SK-N-SH (cell line): ENCODE results near the gene PRKAR1A. TPM values are rescaled to one million over a fixed set of nuclear protein-coding genes. Genes with fewer than 3 reads are reported as not detected.

Experiments
- CTCF ChIA-PET: fragments of 300-600, 350-600 bp; formaldehyde crosslinking; extraction: SDS; loops from one replicate; lab custom pipeline; 2021; lab: Yijun Ruan, JAX
- POLR2A ChIA-PET: fragments of 350-600 bp; sonication (Branson Sonifier 250); formaldehyde crosslinking; extraction: SDS; loops from one replicate; lab custom pipeline; 2020; ENCODE audit warnings: antibody characterized with exemption, inconsistent platforms; lab: Yijun Ruan, JAX
- DNase-seq: peaks from one replicate; pipeline ENCODE4 v3.0.0; 2012
- H2AFZ ChIP-seq: fragments of 200-600 bp; sonication (generic); 2 replicates; pipeline ENCODE4 v1.8.1; 2016; ENCODE audit warnings: antibody characterized with exemption, mild to moderate bottlenecking, low read depth
- H3F3A ChIP-seq: fragments of 200-600 bp; sonication (generic); replicated peaks from 2 replicates; pipeline ENCODE3; 2016; ENCODE audit warnings: antibody characterized with exemption, mild to moderate bottlenecking; ENCODE audit not compliant: insufficient read depth
- H3K27ac ChIP-seq, 2 experiments: fragments of 200-500 bp in 1 of 2; fragments of 200-600 bp in 1 of 2; sonication (Bioruptor generic) in 1 of 2; sonication (generic), shearing (Covaris generic) in 1 of 2; 2 replicates each; pipeline versions ENCODE4 v1.5.1 to v1.6.1; 2014 to 2016; ENCODE audit warnings: low read depth in 2 of 2, inconsistent platforms in 1 of 2, low read length in 1 of 2, mild to moderate bottlenecking in 1 of 2, mixed read lengths in 1 of 2
- H3K27me3 ChIP-seq: fragments of 200-600 bp; sonication (generic), shearing (Covaris generic); 2 replicates; pipeline ENCODE4 v1.6.1; 2016; ENCODE audit warnings: mixed run types; ENCODE audit not compliant: insufficient read depth
- H3K36me3 ChIP-seq, 2 experiments: fragments of 200-500 bp in 1 of 2; fragments of 200-600 bp in 1 of 2; sonication (Bioruptor generic) in 1 of 2; sonication (generic) in 1 of 2; replicated peaks in 1 of 2; 2 replicates each; pipeline versions ENCODE3 to v1.5.1; 2014 to 2016; ENCODE audit warnings: low read length in 1 of 2, mild to moderate bottlenecking in 1 of 2; ENCODE audit not compliant: insufficient read depth in 2 of 2, control insufficient read depth in 1 of 2
- H3K4me1 ChIP-seq, 2 experiments: fragments of 200-500 bp in 1 of 2; fragments of 200-600 bp in 1 of 2; sonication (Bioruptor generic) in 1 of 2; sonication (generic), shearing (Covaris generic) in 1 of 2; 2 replicates each; pipeline versions ENCODE4 v1.5.1 to v1.6.1; 2014 to 2016; ENCODE audit warnings: low read depth in 1 of 2, low read length in 1 of 2, mixed run types in 1 of 2; ENCODE audit not compliant: insufficient read depth in 2 of 2, control insufficient read depth in 1 of 2
- H3K4me2 ChIP-seq: fragments of 200-600 bp; sonication (generic), shearing (Covaris generic); 2 replicates; pipeline ENCODE4 v1.6.1; 2017; ENCODE audit warnings: mixed run types
- H3K4me3 ChIP-seq, 2 experiments: fragments of 200-500 bp in 1 of 2; fragments of 200-600 bp in 1 of 2; sonication (Bioruptor generic) in 1 of 2; sonication (generic), shearing (Covaris generic) in 1 of 2; 2 replicates each; pipeline versions ENCODE4 v1.5.1 to v1.8.1; 2014 to 2016; ENCODE audit warnings: low read depth in 2 of 2, inconsistent platforms in 1 of 2, low read length in 1 of 2, mild to moderate bottlenecking in 1 of 2, mixed read lengths in 1 of 2, moderate library complexity in 1 of 2
- H3K79me2 ChIP-seq: fragments of 200-600 bp; sonication (generic); 2 replicates; pipeline ENCODE4 v1.8.1; 2017; ENCODE audit warnings: mild to moderate bottlenecking; ENCODE audit not compliant: insufficient read depth
- H3K9ac ChIP-seq: fragments of 200-600 bp; sonication (generic); 2 replicates; pipeline ENCODE4 v1.6.1; 2017; ENCODE audit warnings: mixed run types
- H3K9me2 ChIP-seq: fragments of 200-600 bp; sonication (generic); 2 replicates; pipeline ENCODE4 v1.6.1; 2017; ENCODE audit warnings: mixed run types
- H3K9me3 ChIP-seq: fragments of 200-600 bp; sonication (generic); 2 replicates; pipeline ENCODE4 v1.6.1; 2017; ENCODE audit warnings: mixed run types, mild to moderate bottlenecking, moderate library complexity
- H4K20me1 ChIP-seq: fragments of 200-600 bp; sonication (generic); 2 replicates; pipeline ENCODE4 v1.6.1; 2017; ENCODE audit warnings: mild to moderate bottlenecking, mixed run types; ENCODE audit not compliant: insufficient read depth
- ELF1 ChIP-seq: IDR thresholded peaks from 2 replicates; pipeline ENCODE4 v1.4.0; 2012
- EP300 ChIP-seq, 2 experiments: IDR thresholded peaks; 2 replicates each; pipeline versions ENCODE4 v1.4.0 to v1.6.1; 2012; ENCODE audit warnings: borderline replicate concordance in 1 of 2, low read depth in 1 of 2, low read length in 1 of 2
- FOSL2 ChIP-seq: IDR thresholded peaks from 2 replicates; pipeline ENCODE4 v1.4.0; 2012; ENCODE audit warnings: low read depth, mild to moderate bottlenecking, moderate library complexity, borderline replicate concordance
- FOXJ3 ChIP-seq: sonication (generic); formaldehyde crosslinking; IDR thresholded peaks from 2 replicates; pipeline ENCODE4 v1.5.1; 2020; ENCODE audit warnings: mild to moderate bottlenecking, missing genetic modification reagents
- GATA2 ChIP-seq: sonication (generic); formaldehyde crosslinking; IDR thresholded peaks from 2 replicates; pipeline ENCODE4 v1.5.0; 2020; ENCODE audit warnings: mild to moderate bottlenecking, missing genetic modification reagents
- JUND ChIP-seq: IDR thresholded peaks from 2 replicates; pipeline ENCODE4 v1.4.0; 2012
- MXI1 ChIP-seq: IDR thresholded peaks from 2 replicates; pipeline ENCODE4 v1.6.1; 2012; ENCODE audit warnings: mild to moderate bottlenecking, low read depth, low read length, improper control_type of control experiment
- NFIC ChIP-seq: IDR thresholded peaks from 2 replicates; pipeline ENCODE4 v1.4.0; 2012; ENCODE audit warnings: borderline replicate concordance
- POLR2AphosphoS5 ChIP-seq: IDR thresholded peaks from 2 replicates; pipeline ENCODE4 v1.6.1; 2012; ENCODE audit warnings: low read depth, low read length
- REST ChIP-seq: IDR thresholded peaks from 2 replicates; pipeline ENCODE4 v1.6.1; 2012; ENCODE audit warnings: mild to moderate bottlenecking, low read depth, low read length, moderate library complexity
- RFX5 ChIP-seq: IDR thresholded peaks from 2 replicates; pipeline ENCODE4 v1.6.1; 2012; ENCODE audit warnings: mild to moderate bottlenecking, improper control_type of control experiment, low read length
- RXRA ChIP-seq: IDR thresholded peaks from 2 replicates; pipeline ENCODE4 v1.4.0; 2012; ENCODE audit warnings: low read depth, mild to moderate bottlenecking, borderline replicate concordance
- SMC3 ChIP-seq: IDR thresholded peaks from 2 replicates; pipeline ENCODE4 v1.6.1; 2012; ENCODE audit warnings: low read depth, low read length, improper control_type of control experiment
- USF1 ChIP-seq: IDR thresholded peaks from 2 replicates; pipeline ENCODE4 v1.4.0; 2012; ENCODE audit warnings: low read depth, borderline replicate concordance
- WGBS: methylation state at CpG from one replicate; pipeline ENCODE4 v1.1.6; 2017; ENCODE audit warnings: low lambda C conversion rate; 5-methylcytosine and 5-hydroxymethylcytosine counted together
- polyA plus RNA-seq, 3 experiments: library from polyadenylated mRNA; depleted of rRNA; stranded (reverse); fragments of >200 nt; gene quantifications; 2 replicates each; pipeline ENCODE4 v1.2.3, GENCODE V29; 2012

Gene PRKAR1A
- polyA plus RNA-seq, 1 of the 3 experiments (the other 2 are of a cell fraction): 195 TPM

- Histone ChIP-seq H3K9ac (no peak overlapping the region), H3K27ac (no peak overlapping the region), H3F3A (no peaks in the 10 kb centered on the region), H3K9me2 (no peaks in the 10 kb centered on the region), H3K9me3 (no peaks in the 10 kb centered on the region), H3K36me3 (no peaks in the 10 kb centered on the region), H3K27me3 (peaks cover 51% of the 10 kb centered on the region), H2AFZ (no peak overlapping the region), H4K20me1 (no peaks in the 10 kb centered on the region), H3K4me1 (peaks cover 0 to 12% of the 10 kb centered on the region in 2 experiments; a peak in 1 of 4 replicates), H3K79me2 (no peaks in the 10 kb centered on the region), H3K4me2 (no peak overlapping the region), H3K4me3 (no peak overlapping the region)
- TF ChIP-seq REST (no peak), NFIC (no peak), RFX5 (no peak), FOXJ3 (no peak), ELF1 (no peak), MXI1 (no peak), JUND (no peak), GATA2 (CRISPR knock-in tag) (no peak), EP300 (IDR thresholded peaks at IDR 0.05; ENCODE audit: borderline replicate concordance in 1 of 2, low read depth in 1 of 2, low read length in 1 of 2) (no peak), FOSL2 (no peak), SMC3 (no peak), POLR2AphosphoS5 (no peak), RXRA (no peak), USF1 (no peak)
- ChIA-PET POLR2A (no interaction called here), CTCF (no interaction called here)
- DNase-seq: no peak
- WGBS: 62% methylated on average over 4 of the region's 4 CpGs
Measured at GRCh38 chr17:68598074-68598473, 85.8 kb downstream of the PRKAR1A start.

- 40% methylated on average over 4 of the region's 4 CpGs for WGBS
- POLR2A ChIA-PET: no interaction called here
- Histone ChIP-seq H3K27ac (no peak overlapping the region), H3K9me2 (no peaks in the 10 kb centered on the region), H3K4me3 (no peak overlapping the region), H3K9ac (no peak overlapping the region), H2AFZ (no peak overlapping the region), H3K36me3 (no peaks in the 10 kb centered on the region), H3F3A (no peaks in the 10 kb centered on the region), H3K4me2 (no peak overlapping the region), H3K9me3 (no peaks in the 10 kb centered on the region), H3K79me2 (no peaks in the 10 kb centered on the region), H3K27me3 (peaks cover 51% of the 10 kb centered on the region), H3K4me1 (peaks cover 0 to 11% of the 10 kb centered on the region in 2 experiments; a peak in 1 of 4 replicates), H4K20me1 (no peaks in the 10 kb centered on the region)
- CTCF ChIA-PET: no interaction called here
- no peak for DNase-seq
- TF ChIP-seq MXI1 (no peak), FOSL2 (no peak), GATA2 (CRISPR knock-in tag) (no peak)
Measured at GRCh38 chr17:68598545-68598961, 86.3 kb downstream of the PRKAR1A start.
